DMS 273 treated with DMSO at 0.1 percent for 48 hours (cell line): ENCODE data around the gene LCE6A.

Experiments used
- DNase-seq: peaks from one replicate; lab custom pipeline; 2025; lab: John Stamatoyannopoulos, UW

The LCE6A gene, protein sequence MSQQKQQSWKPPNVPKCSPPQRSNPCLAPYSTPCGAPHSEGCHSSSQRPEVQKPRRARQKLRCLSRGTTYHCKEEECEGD

DNA sequence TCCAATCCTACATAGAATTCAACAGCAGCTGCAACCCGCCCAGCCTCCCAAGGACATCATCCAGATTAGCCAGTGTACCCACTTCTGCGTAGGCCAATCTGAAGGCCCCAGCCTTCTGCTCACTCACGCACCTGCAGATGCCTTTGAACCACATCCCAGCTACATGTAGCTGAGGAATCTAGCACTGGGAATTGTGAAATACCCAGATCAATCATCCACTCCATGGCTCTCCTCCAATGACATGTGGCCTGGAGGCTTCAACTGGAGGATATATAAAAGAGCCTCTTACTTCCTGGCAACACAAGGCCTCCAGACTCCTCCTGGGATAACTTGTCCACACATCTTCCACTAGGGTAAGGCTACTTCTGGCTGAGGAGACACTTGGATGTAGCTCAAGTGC lies at the start of gene LCE6A:
Gene LCE6A (plus strand): TSS at position 301 of the 400 bp plus-strand sequence. CDS start 665 bp downstream, outside the sequence.
- no peak for DNase-seq

DNA sequence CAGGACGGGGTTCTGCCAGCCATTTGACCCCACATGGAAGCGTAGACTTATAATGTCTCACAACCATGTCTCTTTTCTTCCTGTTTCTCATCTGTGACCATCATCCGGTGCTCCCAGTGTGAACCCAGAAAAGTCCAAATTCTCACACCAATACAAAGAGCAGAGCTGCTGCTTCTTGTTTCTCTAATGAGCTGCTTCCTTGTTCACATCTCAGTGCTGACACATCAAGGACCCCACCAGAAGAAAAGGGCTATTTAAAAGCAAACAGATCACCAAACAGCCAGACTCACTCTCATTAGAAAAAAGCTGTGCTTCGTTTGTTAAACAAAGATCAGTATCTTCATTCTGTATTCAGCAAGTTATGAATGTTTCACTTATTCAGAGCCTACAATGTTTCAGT lies 47.0 kb upstream of the LCE6A start:
- no peak for DNase-seq

DNA sequence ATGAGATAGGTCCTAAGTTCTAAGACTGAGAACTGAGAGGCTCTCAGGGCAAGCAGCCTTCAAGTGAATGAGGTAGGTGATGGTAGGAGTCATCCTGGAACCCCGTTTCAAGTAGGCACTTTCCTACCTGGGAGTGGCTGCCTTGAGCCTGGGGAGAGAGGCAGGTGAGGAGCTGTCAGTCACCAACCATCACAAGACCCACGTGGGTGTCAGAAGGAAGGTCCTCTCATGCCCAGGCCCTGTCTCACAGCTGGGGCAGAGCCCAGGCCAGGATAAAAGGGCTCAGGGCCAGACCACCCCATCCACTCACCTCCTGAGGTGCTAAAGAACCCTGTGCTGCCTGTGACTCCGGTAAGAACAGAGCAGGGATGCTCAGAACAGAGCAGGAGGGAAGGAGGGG lies 46.2 kb upstream of the LCE6A start, which contains the start of gene LCE1D:
Gene LCE1D (plus strand): TSS at position 301 of the 400 bp plus-strand sequence. CDS start 1,074 bp downstream, outside the sequence.
- DNase-seq = no peak

DNA sequence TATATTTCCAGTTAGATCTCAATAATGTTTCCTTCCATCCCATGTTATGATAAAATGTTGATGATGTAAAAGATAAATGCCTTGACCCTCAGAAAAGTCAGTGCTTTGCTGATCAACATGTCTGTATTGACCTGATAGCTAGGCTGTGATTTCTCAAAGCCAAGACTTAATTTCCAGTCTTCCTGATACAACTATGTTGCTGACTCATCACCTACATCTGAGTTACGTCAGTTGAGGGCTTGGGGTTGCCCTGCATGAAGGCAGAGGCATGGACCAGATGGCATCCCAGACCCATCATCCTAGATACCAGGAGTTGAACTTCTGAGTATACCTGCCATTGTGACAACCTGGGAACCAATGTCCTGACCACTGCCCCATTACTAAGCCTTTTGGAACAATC lies 41.3 kb upstream of the LCE6A start:
- no peak for DNase-seq

DNA sequence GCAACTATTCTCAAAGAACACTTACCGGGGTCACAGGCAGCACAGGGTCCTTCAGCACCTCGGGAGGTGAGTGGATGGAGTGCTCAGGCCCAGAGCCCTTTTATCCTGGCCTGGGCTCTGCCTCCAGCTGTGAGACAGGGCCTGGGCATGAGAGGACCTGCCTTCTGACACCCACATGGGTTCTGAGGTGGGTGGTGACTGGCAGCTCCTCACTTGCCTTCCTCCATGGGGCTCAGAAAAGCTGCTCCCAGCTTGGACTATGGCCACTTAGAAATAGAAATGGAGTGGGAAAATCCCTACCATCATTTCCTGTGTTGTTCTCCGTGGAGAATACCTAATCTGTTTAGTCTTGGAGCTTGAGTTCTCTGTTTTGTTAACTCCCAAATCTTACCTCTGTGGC lies 36.1 kb upstream of the LCE6A start, which contains the start of gene LCE1C:
Gene LCE1C (minus strand): TSS at position 76 of the 400 bp plus-strand sequence. CDS start 1,173 bp downstream, outside the sequence.
- no peak for DNase-seq

DNA sequence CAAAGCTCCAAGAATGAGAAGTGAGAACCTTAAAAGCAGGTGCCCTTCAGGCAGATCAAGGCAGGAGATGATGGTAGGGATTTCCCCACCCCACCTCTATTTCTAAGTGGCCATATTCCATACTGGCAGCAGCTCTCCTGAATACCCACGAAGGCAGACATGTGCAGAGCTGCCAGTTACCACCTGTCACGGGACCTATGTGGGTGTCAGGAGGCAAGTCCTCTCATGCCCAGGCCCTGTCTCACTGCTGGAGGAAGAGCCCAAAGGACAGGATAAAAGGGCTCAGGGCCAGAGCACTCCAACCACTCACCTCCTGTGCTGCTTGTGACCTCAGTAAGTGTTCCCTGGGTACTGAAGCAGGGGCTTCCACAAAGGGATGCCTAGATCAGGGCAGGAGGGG lies 31.6 kb upstream of the LCE6A start:
- DNase-seq = no peak

DNA sequence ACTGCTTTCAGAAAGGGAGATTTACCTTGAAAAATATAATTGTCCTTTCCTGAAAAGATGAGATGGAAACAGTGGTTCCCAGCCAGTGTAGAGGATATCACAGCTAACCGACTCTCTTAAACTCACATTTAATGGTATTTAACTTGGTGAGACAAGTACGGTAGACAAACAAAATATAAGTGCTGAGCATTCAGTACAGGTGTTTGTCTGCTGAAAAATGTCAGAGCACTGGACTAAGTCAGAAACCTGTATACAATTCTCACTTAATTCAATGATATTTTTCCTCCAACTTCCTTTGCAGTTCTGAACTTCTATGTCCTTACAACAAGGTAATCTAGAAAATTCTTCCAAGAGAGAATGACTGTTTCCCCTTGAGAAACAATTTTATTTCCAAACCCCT lies 31.0 kb upstream of the LCE6A start, which contains the start of gene LCE1B:
Gene LCE1B (plus strand): TSS at position 301 of the 400 bp plus-strand sequence. CDS start 476 bp downstream, outside the sequence.
- DNase-seq = no peak

DNA sequence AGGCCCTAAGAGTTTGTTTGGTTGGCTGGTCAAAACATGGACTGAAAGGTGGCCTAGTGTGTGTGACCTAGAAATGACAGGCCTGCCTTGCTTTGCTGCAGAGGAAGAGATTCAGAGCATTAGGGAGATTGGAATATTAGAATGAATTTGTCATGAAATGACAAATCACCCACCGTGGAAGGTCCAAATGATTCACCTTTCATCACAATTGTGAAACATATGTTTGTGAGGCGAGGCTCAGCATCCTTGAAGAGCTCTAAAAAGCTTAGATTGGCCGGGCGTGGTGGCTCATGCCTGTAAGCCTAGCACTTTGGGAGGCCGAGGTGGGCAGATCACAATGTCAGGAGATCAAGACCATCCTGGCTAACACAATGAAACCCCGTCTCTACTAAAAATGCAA lies 25.3 kb upstream of the LCE6A start:
- no peak for DNase-seq

DNA sequence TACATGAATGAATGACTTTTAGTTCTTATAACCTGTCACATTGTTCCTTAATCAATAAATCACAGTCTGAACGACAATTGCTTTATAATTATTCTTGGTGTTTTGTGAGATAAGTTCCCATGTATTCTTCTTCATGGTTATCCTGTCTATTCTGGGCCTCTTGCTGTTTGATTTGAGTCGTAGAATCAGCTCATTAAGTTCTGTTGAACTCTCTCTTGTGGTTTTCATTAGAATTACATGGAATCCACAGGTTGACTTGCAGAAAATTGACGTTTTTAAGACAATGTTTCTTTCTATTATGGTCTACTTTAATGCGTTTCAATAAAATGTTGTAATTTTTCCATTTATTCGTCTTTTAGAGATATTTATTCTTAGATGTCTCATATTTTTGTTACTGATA lies 19.4 kb upstream of the LCE6A start:
- DNase-seq = no peak

DNA sequence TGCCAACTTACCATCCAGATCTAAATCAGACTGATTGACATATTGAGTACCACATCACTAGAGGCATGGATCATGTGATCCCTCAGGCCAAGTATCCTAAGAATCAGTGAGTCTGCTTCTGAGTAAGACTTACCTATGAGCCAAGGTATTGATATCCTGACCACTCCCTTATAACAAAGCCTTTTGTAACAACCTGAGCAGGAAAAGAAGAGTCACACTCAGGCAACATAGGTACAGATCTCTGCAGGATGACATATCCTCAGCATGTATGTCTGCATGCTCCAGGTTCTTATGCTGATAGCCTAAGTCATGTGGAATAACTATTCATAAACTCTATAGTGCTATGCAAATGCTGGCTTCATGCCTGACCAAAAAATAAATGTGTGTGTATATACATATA lies 17.7 kb upstream of the LCE6A start:
- DNase-seq = no peak

DNA sequence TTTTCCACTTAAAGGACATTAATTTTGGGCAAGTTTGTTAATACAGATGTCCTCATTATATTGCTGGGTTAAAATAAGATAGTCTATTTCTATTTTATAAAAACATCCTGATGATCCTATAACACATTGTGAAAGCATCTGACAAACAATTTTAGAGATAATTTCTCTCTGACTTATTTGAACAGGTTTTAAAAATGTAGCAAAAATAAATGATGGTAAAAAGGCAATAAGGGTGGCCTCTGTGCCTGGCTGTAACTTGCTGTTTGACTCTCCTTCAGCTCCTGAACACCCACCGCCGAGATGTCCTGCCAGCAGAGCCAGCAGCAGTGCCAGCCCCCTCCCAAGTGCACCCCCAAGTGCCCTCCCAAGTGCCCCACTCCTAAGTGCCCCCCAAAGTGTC lies 15.5 kb upstream of the LCE6A start, which contains the start of gene LCE1A:
Gene LCE1A (plus strand): TSS at position 301 of the 400 bp plus-strand sequence. CDS start 0 bp downstream, at position 301.
- no peak for DNase-seq

DNA sequence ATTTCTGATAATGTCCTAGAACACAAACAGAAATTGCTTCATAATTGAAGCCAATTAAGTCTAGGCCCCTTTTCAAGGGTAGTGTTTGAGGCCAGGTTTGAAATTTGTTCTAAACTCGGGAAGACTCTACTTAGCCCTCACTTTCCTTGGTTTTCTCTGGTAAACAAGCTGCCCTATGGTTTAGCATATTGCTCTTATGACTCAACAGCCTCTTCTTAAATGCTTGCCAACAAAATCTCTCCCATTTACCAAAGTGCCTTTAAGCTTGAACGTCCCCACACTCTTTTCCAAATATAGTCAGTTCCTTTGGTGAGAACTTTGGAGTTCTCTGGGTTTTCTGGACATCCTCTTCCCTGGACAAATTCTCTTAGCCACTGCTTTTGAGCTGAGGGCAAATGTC lies 5.8 kb upstream of the LCE6A start:
- no peak for DNase-seq

DNA sequence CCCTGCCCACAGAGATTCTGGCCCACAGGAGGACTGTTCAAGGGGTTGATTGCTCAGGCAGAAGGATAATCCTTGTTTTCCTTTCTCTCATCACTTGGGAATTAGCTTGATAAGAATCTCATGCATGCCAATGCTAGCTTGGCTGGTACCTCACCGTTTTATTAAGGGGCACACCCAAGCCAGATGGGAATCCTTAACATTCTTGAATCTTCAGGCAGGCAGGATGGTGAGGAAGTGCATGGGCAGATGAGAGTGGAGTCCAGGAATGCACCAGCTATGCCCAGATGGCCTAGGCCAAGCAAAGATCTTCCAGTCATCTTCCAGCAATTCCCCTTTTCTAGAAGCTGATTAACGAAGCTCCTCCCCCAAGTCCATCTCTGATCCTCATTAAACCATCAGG lies 13.0 kb downstream of the LCE6A start:
- no peak for DNase-seq

DNA sequence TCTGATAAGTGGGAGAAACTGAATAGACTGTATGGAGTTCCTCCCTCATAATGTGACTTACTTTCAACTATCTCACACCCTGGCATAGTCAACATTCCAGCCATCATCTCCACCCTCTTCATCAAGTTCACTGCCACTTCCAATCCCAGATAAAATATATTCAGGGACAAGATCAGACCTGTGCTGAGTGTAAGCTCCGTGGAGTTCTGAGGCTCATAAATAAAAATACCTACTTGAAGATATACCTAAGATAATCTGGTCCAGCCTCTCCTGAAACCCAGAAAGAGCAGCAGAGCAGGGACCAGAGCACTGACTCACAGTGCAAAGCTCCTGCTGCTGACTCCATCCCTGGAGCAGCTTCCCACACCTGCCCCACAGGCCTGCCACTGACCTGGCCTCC lies 15.4 kb downstream of the LCE6A start:
- no peak for DNase-seq

DNA sequence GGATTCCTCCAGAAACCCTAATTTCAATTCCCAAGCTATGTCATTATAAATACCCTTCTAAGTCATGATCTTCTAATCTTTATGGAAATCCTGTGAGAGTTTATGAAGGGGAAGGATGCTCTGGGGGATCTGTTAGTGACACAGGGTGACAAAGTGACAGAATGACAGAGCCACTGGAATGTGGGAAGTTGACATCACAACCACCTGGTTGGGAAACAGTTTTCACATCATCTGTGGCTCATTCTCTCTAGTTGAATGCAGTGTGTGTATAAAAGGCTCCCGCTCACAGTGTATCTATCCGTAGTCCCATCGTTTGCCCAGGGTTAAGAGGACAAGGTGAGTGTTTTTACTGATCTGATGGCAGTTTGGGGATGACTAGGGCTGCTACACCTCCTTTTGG lies 17.0 kb downstream of the LCE6A start, which contains the start of gene LCE7A:
Gene LCE7A (plus strand): TSS at position 301 of the 400 bp plus-strand sequence. CDS start 702 bp downstream, outside the sequence.
- no peak for DNase-seq

DNA sequence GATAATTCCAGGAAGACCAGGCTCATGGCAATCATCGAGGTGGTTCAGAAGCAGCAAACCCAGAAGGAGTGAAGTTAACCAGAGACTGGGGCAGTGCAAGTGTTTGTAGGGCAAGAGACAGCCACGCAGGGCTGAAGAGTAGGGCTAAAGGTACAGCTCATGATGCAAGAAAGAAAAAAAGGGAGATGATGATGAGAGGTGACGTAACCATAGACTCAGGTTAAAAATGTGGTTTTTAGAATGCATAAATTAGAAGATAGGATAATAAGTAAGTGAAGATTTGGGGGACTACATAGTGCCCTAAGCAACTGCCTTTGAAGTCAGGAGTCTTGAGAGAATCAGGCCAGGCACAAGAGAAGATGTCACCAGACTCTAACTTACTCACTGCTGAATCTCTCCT lies 17.5 kb downstream of the LCE6A start:
- no peak for DNase-seq

DNA sequence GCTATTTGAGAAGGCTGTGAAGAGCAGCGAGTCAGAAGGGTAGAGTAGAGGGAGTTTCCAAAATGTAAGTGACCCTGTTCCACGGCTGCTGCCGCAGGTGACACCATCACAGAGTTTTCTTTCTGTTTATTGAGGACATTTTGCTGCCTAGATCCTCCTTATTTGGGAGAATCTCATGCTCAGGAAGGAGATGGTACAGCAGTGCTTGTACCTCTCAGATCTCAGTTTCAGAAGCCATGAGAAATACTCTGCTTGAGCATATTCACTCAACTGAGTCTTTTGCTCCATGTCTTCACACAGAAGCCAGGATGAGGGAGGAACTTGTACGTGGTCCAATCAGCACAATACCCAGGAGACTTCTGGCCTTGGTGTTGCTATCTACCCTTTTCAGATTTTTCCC lies 18.7 kb downstream of the LCE6A start:
- no peak for DNase-seq

DNA sequence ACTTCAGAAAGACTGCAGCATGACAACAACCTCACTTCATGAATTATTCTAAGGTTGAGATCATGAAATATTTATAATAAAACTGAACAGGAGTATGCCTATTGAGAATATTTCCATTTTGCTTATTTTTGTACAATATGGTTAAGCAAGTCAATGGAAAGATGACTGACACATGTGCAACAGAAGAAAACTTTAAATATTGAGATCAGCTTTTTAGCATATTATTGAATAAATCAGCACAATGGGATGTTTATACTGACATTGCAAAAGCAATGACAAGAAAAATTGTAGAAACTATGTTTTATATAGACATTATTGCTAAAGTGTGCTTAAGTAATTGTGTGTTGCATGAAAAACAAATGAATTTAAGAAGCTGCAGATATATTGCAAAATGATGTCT lies 21.8 kb downstream of the LCE6A start:
- no peak for DNase-seq

DNA sequence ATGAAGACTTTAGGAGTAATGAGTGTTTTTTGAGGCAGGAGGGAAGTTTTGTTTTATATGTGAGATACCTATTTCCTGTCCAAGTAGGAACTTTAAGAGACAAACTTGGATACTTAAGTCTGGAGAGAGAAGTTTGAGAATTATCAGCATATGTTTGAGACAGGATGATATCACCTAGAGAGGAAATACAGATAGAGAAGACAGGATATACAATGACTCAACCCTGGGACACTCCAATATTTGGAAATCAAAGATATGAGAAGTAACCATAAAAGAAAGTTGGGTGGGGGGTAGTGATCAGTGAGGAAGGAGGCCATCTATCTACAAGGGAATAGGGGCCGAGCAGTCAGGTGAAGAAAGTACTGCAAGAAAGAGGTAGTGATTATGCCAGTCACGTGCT lies 23.7 kb downstream of the LCE6A start:
- DNase-seq = no peak

DNA sequence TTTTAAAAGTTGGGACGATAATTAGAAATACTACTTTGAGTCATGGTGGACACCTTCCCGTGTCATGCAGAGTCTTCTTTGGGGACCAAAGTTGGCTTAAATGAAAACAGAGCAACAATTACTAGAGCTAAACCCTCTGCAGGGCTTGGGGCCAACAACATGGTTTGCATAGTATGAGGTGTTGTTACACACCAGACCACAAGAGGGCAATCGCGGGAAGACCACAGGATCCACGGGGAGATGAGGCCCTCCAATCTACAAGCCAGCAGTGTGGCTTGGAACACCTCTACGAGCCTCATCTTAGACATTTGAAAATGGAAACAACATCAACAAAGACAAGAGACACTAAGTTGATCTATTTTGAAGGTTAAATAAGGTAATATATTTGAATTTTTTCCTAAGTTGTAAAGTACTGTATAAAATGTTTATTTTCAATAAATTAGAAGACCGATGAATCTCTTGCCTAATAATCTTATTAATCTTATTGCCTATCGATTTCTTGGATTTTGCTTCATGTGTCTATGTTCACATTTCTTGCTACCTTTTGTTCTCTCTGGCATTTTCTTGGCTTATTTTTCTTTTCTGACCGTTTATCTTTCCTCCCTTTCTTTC lies 27.3 kb downstream of the LCE6A start:
- no peak for DNase-seq

DNA sequence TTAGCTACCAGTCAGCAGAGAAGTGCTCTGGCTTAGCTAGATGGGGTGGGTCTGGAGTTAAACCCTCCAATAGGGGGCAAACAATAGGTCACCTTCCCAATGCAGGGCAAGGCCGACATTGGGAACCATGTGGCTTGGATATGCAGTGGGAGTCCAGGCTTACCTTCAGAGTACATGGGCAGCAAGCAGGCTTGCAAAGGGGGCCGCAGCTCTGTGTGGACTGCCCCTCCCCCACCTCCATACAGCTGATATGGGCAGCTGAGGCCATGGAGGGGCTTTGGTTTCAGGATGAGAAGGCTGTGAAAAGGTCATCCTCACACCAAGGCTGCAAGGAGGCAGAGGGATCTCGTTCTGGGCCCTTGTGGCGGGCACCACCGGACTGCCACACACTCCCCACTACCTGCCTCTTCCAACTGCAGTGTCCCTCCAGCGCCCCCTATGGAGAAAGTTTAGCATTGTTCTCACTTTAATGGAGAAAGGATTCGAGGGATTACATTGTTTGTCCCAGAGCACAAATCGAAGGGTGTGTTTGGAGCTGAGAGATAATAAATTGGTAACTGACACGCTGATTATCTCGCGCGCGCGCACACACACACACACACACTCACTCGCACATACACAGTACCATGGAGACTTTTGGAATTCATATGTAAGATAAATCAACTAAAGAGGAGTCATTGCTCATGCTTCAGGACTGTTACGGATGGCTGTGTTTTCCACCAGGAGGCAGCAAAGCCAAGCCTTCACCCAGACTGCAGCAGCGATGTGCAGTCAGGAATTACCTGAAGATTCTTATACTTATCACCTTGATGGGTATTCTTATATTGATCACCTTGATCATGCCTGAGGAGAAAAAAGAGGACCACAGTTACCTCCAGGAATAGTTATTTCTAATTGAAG lies 28.4 kb downstream of the LCE6A start:
- DNase-seq = no peak

DNA sequence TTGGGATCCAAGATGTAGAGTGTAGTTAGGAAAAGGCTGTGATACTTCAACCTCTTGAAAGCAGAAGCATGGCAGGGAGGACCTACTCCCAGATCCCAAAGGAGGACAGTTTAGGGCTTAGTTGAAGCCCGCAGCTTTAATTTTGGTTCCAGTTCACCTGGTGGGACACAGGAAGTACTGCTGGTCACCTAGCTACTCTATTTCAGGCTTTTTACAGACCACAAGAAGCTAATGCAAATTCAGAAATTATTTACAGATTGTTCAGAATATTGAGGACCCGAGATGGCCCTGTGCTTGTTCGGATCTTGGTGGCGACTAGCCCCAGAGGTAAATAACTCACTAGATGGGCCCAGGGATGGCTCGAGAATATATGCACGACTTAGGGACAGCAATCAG lies 29.1 kb downstream of the LCE6A start:
- no peak for DNase-seq

DNA sequence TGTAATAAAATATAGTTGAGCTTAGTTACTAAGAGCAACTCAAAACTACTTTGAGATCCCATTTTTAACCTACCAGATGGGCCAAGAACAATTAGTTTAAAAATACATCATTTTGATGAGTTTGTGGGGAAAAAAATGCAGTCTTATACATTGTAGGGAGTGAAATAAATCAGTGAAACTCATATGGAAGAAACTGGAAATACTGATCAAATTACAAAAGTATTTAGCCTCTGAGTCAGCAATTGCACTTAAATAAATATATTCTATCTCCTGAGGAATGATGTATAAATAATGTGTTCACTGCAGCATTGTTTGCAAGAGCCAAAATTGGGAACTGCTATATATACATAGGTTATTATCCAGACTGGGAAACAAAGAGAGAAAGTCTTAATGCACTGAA lies 30.8 kb downstream of the LCE6A start:
- no peak for DNase-seq
